Neural cell (in vitro differentiated cells): Measurements from ENCODE around the gene PPP1R10. TPM values are rescaled to one million over a fixed set of nuclear protein-coding genes. Genes with fewer than 3 reads are reported as not detected.

Experiments used
- H2AFZ ChIP-seq: fragments of 200-600, 300-800 bp; sonication (generic), shearing (Covaris generic); 2 replicates; pipeline ENCODE4 v1.6.0; 2014; ENCODE audit warnings: low read depth, mild to moderate bottlenecking, antibody characterized with exemption, low read length, moderate library complexity
- H3F3A ChIP-seq: fragments of 200-600 bp; shearing (Covaris generic); 2 replicates; pipeline ENCODE4 v1.6.1; 2016; ENCODE audit warnings: mild to moderate bottlenecking, moderate library complexity, mixed read lengths, antibody characterized with exemption, low read length; ENCODE audit not compliant: insufficient read depth, poor library complexity, severe bottlenecking
- H3K27ac ChIP-seq: fragments of 200-600, 300-800 bp; sonication (generic), shearing (Covaris generic); 2 replicates; pipeline ENCODE4 v1.5.1; 2014; ENCODE audit warnings: mild to moderate bottlenecking, low read length, moderate library complexity
- H3K27me3 ChIP-seq: fragments of 300-800, 200-600 bp; sonication (generic), shearing (Covaris generic); 2 replicates; pipeline ENCODE4 v1.6.0; 2014; ENCODE audit warnings: mild to moderate bottlenecking, low read depth, low read length, moderate library complexity; ENCODE audit not compliant: insufficient read depth
- H3K36me3 ChIP-seq: fragments of 300-800, 200-600 bp; sonication (generic), shearing (Covaris generic); 2 replicates; pipeline ENCODE4 v1.5.1; 2014; ENCODE audit warnings: mild to moderate bottlenecking, antibody characterized with exemption, low read length, moderate library complexity; ENCODE audit not compliant: insufficient read depth
- H3K4me2 ChIP-seq: fragments of 300-800, 200-600 bp; sonication (generic), shearing (Covaris generic); 2 replicates; pipeline ENCODE4 v1.6.0; 2014; ENCODE audit warnings: mild to moderate bottlenecking, low read length
- H3K4me3 ChIP-seq: fragments of 300-800, 200-600 bp; sonication (generic), shearing (Covaris generic); 2 replicates; pipeline ENCODE4 v1.5.1; 2014; ENCODE audit warnings: mild to moderate bottlenecking, low read length, moderate library complexity
- H3K79me2 ChIP-seq: fragments of 200-600 bp; shearing (Covaris generic); replicated peaks from 2 replicates; pipeline ENCODE4 v1.6.0; 2014; ENCODE audit warnings: mild to moderate bottlenecking, low read length, moderate library complexity; ENCODE audit not compliant: insufficient read depth
- H3K9ac ChIP-seq: fragments of 300-800, 200-600 bp; sonication (generic), shearing (Covaris generic); 2 replicates; pipeline ENCODE4 v1.6.1; 2016; ENCODE audit warnings: mild to moderate bottlenecking, low read length, mixed read lengths
- H3K9me2 ChIP-seq: fragments of 200-600 bp; shearing (Covaris generic); 2 replicates; pipeline ENCODE4 v1.6.1; 2016; ENCODE audit warnings: mild to moderate bottlenecking, low read length, mixed read lengths; ENCODE audit not compliant: insufficient read depth
- H3K9me3 ChIP-seq: fragments of 200-600, 300-800 bp; sonication (generic), shearing (Covaris generic); 2 replicates; pipeline ENCODE4 v1.6.1; 2016; ENCODE audit warnings: mild to moderate bottlenecking, mixed run types, low read length, moderate library complexity, mixed read lengths
- H4K20me1 ChIP-seq: fragments of 200-600 bp; shearing (Covaris generic); 2 replicates; pipeline ENCODE4 v1.6.1; 2016; ENCODE audit warnings: mild to moderate bottlenecking, mixed run types; ENCODE audit not compliant: insufficient read depth
- EP300 ChIP-seq: fragments of 450-650 bp; conservative IDR thresholded peaks from 2 replicates; pipeline ENCODE4 v1.6.1; 2014; ENCODE audit warnings: antibody characterized with exemption, mild to moderate bottlenecking, moderate library complexity; ENCODE audit not compliant: poor library complexity, severe bottlenecking
- EZH2 ChIP-seq: fragments of 200-600, 300-800 bp; shearing (Covaris generic), sonication (generic); IDR thresholded peaks from 2 replicates; pipeline ENCODE4 v1.6.1; 2014; ENCODE audit warnings: antibody characterized with exemption, low read length, borderline replicate concordance, mild to moderate bottlenecking; ENCODE audit not compliant: insufficient read depth, poor library complexity, severe bottlenecking
- MXI1 ChIP-seq: fragments of 450-650 bp; conservative IDR thresholded peaks from 2 replicates; pipeline ENCODE4 v1.6.1; 2014; ENCODE audit warnings: antibody characterized with exemption, mild to moderate bottlenecking; ENCODE audit not compliant: poor library complexity, severe bottlenecking
- POLR2AphosphoS5 ChIP-seq: IDR thresholded peaks from 2 replicates; pipeline ENCODE4 v1.6.1; 2012
- RAD21 ChIP-seq: fragments of 450-650 bp; conservative IDR thresholded peaks from 2 replicates; pipeline ENCODE4 v1.6.1; 2014; ENCODE audit warnings: antibody characterized with exemption, mild to moderate bottlenecking, moderate library complexity
- SMC3 ChIP-seq: fragments of 450-650 bp; conservative IDR thresholded peaks from 2 replicates; pipeline ENCODE4 v1.6.1; 2014; ENCODE audit warnings: antibody characterized with exemption, mild to moderate bottlenecking, moderate library complexity; ENCODE audit not compliant: poor library complexity
- TAF1 ChIP-seq: IDR thresholded peaks from 2 replicates; pipeline ENCODE4 v1.6.1; 2012; ENCODE audit warnings: low read depth
- polyA plus RNA-seq: library from polyadenylated mRNA; depleted of rRNA; stranded (reverse); fragments of >200 nt; gene quantifications from 2 replicates; pipeline ENCODE4 v1.2.3, GENCODE V29; 2014
- TF ChIP-seq, protein P1 (sequence below): fragments of 450-650 bp; IDR thresholded peaks from 2 replicates; pipeline ENCODE4 v1.5.1; 2014; ENCODE audit warnings: antibody characterized with exemption, mild to moderate bottlenecking, moderate library complexity; ENCODE audit not compliant: poor library complexity, severe bottlenecking
- TF ChIP-seq, protein P2 (sequence below): IDR thresholded peaks from 2 replicates; pipeline ENCODE4 v1.6.1; 2012; ENCODE audit warnings: borderline replicate concordance

PPP1R10 gene
- polyA plus RNA-seq, 1 donor from 2014 or later = 13.7 TPM

GRCh38 chr6:30570740-30571074 is 46.3 kb downstream of the PPP1R10 start:
- no peaks in the 10 kb centered on the region for H3K36me3 ChIP-seq
- TF ChIP-seq EZH2 (no peak), RAD21 (no peak), SMC3 (no peak)
- TF ChIP-seq, protein P1, sequence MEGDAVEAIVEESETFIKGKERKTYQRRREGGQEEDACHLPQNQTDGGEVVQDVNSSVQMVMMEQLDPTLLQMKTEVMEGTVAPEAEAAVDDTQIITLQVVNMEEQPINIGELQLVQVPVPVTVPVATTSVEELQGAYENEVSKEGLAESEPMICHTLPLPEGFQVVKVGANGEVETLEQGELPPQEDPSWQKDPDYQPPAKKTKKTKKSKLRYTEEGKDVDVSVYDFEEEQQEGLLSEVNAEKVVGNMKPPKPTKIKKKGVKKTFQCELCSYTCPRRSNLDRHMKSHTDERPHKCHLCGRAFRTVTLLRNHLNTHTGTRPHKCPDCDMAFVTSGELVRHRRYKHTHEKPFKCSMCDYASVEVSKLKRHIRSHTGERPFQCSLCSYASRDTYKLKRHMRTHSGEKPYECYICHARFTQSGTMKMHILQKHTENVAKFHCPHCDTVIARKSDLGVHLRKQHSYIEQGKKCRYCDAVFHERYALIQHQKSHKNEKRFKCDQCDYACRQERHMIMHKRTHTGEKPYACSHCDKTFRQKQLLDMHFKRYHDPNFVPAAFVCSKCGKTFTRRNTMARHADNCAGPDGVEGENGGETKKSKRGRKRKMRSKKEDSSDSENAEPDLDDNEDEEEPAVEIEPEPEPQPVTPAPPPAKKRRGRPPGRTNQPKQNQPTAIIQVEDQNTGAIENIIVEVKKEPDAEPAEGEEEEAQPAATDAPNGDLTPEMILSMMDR = no peak
- H3K4me2 ChIP-seq = peak overlapping the region; percentile 98
- H3F3A ChIP-seq = no peaks in the 10 kb centered on the region
- H3K9ac ChIP-seq = peak overlapping the region; percentile 81
- H3K9me3 ChIP-seq = no peaks in the 10 kb centered on the region
- H3K27me3 ChIP-seq = peaks cover 7% of the 10 kb centered on the region
- peak overlapping the region; percentile 78 for H2AFZ ChIP-seq
- H3K4me3 ChIP-seq = peak overlapping the region; percentile 77
- H4K20me1 ChIP-seq = no peaks in the 10 kb centered on the region
- H3K9me2 ChIP-seq = no peaks in the 10 kb centered on the region
- peaks cover 36% of the 10 kb centered on the region for H3K79me2 ChIP-seq
- peak overlapping the region; percentile 66 for H3K27ac ChIP-seq

DNA sequence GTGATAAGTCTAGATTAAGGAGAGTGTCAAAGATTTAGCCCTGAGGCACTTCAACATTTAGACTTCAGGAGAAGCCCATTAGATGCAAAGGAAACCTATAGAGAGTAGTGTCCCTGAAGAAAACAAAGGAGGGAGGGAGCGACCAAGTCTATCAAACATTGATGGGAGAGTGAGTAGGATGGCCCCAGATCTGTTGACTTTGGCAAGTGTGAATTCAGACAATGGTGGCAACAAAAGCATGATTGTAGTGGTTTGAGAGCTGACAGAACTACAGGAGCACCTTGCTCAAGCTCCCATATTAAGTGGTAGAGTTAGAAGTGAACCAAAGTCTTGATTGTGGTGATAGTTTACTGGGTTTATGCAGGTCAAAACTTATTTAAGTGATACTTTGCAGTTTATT is 46.8 kb downstream of the PPP1R10 start:
- Histone ChIP-seq H2AFZ (no peak overlapping the region), H3K4me3 (peak overlapping the region; percentile 77), H3K9me2 (no peaks in the 10 kb centered on the region), H3K9ac (peak overlapping the region; percentile 81), H3K27ac (no peak overlapping the region), H3K27me3 (peaks cover 7% of the 10 kb centered on the region), H4K20me1 (no peaks in the 10 kb centered on the region), H3K4me2 (peak overlapping the region; percentile 98), H3K36me3 (no peaks in the 10 kb centered on the region), H3K79me2 (peaks cover 31% of the 10 kb centered on the region), H3K9me3 (no peaks in the 10 kb centered on the region), H3F3A (no peaks in the 10 kb centered on the region)
- TF ChIP-seq MXI1 = no peak
- no peak for TF ChIP-seq SMC3
- TF ChIP-seq EZH2 = no peak
- no peak for TF ChIP-seq TAF1
- TF ChIP-seq EP300 = no peak
- TF ChIP-seq, protein P2, sequence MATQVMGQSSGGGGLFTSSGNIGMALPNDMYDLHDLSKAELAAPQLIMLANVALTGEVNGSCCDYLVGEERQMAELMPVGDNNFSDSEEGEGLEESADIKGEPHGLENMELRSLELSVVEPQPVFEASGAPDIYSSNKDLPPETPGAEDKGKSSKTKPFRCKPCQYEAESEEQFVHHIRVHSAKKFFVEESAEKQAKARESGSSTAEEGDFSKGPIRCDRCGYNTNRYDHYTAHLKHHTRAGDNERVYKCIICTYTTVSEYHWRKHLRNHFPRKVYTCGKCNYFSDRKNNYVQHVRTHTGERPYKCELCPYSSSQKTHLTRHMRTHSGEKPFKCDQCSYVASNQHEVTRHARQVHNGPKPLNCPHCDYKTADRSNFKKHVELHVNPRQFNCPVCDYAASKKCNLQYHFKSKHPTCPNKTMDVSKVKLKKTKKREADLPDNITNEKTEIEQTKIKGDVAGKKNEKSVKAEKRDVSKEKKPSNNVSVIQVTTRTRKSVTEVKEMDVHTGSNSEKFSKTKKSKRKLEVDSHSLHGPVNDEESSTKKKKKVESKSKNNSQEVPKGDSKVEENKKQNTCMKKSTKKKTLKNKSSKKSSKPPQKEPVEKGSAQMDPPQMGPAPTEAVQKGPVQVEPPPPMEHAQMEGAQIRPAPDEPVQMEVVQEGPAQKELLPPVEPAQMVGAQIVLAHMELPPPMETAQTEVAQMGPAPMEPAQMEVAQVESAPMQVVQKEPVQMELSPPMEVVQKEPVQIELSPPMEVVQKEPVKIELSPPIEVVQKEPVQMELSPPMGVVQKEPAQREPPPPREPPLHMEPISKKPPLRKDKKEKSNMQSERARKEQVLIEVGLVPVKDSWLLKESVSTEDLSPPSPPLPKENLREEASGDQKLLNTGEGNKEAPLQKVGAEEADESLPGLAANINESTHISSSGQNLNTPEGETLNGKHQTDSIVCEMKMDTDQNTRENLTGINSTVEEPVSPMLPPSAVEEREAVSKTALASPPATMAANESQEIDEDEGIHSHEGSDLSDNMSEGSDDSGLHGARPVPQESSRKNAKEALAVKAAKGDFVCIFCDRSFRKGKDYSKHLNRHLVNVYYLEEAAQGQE = no peak
- TF ChIP-seq RAD21 = no peak
- TF ChIP-seq POLR2AphosphoS5 = no peak
- TF ChIP-seq, protein P1 = no peak
